Measurements from ENCODE around the gene LRRC32.

Gene LRRC32

DNA sequence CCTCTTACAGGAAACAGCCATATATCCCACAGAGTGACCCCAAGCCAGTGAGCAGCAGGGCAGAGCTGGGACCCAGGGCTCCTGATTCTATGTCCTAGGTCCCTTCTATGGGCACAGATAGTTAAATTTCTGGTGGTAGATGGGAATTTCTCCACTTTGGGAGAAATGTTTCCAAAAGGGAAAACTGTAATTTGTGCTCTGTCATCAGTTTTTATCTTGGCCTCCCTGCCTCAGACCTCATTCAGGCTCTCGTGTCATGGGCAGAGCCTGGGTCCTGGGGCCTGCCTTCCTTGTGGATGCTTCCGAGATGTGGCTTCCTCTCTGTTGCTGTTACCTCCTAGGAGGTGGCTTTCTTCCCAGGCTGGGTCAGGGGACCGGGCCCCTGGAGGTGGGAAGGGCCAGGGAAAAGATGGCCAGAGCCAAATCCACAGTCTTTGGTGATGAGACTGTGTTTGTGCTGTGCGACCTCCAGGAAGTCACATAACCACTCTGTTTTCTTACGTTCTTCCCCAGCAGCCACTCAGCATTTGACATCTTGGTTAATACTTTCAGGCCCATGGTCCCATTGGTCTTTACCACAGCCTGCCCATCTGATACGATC is 8.6 kb downstream of the LRRC32 start:
- no peak for DNase-seq

DNA sequence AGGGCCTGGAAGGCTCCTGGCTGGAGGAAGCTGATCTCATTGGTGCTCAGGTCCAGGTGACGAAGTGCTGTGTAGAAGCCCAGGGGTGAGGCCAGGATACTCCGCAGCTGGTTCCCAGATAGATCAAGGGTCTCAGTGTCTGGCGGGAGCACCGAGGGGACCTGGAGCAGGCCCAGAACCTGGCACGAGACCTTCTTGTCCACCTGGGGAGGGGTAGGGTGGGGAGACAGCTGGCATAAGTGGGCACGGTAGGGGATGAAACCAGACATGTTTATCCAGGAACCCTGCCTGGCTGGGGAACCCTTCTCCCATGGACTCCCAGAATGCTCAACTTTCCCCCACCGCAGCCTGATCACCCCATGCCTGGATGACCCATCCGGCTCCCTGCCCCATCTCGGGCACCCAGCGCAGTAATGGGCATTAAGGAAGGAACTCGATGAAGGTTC is 9.2 kb downstream of the LRRC32 start:
- DNase-seq: no peak

DNA sequence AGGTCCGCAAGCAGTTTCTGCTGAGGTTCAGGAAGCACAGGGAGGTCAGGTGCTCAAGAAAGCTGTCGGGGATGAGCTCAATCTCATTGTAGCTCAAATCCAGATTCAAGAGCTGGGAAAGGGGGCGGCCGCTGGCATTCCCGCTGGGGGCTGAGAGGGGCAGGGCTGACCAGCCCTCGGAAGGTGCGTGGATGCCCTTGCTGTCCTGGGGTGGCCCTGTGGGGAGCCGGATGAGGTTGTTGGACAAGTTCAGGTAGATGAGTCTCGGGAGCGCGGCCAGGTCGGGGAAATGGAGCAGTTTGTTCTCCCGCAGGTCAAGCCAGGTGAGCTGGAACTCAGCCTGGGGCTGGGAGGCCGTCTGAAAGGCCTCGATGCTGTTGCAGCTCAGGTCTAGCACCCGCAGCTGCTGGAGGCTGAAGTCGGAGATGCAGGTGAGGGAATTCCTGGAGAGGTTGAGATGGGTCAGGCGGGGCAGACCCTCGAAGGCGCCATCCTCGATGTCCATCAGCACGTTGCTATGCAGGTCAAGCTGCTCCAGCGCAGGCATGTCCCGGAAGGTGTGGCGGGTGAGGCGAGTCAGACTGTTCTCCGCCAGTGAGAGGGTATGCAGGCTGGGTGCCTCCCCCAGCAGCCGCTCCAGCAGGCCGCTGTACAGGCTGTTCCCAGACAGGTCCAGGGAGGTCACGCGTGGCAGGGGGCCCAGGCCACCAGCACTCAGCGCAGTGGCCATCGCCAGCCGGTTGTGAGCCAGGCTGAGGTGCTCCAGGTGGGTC is 9.8 kb downstream of the LRRC32 start:
- no peak for DNase-seq

DNA sequence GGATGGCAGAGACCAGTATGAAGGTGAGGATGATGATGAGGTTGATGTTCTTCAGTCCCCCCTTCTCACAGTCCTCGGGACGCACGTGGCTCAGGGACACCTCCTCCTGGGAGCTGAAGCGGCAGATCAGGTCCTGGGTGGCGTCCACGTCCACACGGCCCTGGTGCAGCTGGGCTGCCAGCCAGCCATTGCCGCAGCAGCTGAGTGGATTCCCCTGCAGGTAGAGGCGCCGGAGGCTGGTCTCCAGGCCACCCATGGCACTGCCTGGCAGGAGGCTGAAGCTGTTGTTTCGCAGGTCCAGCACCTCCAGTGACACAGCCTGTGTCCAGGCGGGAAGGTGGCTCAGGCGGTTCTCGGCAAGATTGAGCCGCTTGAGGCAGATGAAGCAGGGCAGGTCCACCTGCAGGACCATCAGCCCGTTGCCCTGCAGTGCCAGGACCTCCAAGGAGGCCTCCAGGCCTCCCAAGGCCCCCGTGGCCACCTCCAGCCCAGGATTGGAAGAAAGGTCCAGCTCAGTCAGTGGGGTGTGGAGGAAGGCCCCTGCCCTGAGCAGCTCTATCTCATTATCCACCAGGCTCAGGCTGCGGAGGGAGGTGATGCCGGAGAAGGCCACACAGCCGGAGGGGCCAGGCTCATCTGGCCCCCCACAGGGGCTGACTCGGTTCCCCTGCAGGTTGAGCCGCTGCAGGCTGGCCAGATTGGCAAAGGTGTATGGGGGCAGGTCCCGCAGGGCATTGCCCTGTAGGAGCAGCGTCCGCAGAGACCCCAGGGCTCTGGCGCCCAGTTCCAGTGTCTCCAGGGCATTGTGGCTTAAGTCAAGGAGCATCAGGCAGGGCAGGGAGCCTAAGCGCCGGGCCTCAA is 10.6 kb downstream of the LRRC32 start:
- DNase-seq: no peak

DNA sequence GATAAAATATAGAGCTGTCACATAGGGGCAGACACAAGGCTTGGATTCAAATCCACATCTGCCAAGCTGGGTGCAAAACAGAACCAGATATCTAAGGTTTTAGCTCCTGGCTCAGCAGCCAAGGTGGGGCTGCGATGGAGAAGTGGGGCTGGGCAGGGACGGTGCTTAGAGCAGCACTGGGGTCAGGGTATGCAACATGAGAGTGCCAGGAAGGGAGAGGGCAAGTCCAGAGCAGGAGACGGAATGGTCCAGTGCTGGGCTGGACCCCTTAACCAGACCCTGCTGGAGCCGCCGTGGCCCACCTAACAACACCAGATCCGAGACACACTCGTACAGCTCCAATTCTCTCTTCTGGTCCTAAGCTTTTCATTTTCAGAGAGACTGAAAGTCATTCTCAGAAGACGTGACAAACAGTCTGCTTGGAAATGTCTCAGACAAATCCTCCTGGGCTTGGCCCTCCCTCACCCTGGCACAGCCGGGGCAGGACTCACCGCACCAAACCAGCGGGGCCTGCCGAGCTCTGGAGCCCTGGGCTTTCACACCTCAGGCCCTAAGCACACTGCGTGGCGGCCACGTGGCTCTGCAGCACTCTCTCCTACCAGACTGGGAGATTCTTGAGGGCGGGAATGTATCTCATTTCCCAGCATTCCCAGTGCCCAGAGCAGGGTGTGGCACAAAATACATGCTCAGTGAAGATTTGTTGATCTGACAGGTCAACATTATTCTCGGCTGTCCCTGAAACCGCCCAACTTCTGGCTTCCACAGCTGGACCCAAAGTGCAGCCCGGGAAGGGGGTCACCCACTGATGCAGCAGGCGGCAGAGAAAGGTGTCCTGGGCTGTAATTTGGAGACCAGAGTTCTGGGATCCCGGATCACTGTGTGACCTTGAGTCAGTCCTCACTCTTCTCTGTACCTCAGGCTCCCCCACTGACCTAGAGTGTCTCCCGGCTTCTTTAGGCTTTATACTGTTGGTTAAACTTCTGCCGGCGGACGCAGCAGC is 11.6 kb downstream of the LRRC32 start:
- no peak for DNase-seq

DNA sequence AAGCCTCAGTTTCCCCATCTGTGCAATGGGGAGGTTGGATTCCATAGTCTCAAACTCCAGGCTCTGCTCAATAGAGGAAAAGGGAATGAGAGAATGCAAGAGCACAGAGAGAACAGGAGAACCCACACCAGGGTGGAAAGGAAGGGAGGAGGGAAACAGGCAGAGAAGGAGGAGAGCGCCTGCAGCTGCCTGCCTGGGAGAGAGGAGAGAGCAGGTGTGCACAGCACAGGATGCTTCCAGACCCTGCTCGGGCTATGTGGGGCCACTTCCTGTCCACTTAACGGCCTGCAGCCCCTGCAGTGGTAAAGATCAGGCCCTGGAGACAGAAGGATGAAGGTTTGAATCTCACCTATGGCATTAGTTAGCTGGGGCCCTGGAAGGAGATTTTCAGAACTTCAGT is 12.3 kb downstream of the LRRC32 start:
- no peak for DNase-seq

DNA sequence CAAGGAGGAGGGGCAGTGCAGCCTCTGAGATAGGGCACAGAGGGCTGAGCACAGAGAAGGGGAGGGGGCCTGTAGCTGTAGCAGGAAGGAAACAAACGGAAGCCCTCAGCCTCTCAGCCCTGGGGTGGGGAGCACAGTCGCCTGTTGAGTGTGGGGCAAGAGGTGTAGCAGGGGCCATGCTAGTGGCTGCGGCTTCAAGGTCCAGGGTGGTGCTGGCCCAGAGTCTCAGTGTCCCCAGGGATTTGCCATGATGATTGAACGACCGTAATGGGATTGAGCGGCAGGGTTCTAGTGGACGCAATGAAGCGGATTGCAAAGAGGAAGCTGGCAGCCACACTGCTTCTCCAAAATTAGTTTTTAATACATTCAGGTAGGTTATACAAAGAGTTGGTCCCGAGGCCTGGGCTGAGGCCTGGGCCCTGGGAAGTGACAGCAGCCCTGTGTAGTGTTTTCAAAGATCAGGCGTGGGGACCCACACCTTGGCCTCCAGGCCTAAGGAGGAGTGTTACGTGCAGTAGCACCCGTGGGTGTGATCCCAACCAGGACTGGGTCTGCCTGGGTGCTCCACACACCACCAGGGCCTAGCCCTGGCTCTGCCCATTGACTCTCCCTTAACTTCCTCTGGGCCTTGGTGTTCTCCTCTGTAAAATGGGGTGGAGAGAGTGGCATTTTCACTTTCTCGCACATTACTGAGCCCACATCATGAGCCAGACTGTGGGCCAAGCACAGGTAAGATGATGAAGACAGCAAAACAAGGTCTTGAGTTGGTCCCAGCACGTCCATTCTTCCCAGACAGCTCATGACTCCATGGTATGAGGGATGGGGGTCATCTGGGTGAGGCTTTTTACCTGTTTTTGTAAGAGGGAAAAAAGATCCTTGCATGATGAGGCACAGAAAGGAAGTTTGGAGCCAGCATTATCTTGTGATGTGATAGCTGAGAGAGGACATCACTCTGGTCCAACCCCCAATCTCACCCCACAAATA is 13.1 kb downstream of the LRRC32 start:
- no peak for DNase-seq

DNA sequence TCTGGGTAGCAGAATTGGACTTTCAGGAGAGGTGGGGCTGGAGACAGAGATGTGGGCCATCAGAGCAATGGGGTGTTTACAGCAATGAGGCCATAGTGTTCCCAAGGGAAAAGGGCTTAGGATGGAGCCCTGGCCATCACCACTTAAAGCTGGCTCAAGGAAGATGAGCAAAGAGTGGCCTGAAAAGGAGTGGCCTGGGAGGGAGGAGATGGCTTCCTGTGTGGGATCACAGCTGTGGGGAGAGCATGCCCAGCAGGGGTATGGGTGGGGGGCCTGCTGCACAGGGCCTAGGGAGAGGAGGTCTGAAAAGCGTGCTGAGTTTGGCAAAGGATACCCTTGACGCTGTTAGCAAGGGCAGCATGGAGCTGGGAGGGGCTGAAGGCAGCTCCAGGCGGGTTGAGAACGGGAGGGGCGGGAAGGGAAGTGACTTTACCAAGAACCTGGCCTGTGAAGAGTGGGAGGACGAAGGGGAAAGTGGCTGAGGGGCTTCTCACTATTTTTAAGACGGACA is 13.9 kb downstream of the LRRC32 start:
- DNase-seq: no peak

DNA sequence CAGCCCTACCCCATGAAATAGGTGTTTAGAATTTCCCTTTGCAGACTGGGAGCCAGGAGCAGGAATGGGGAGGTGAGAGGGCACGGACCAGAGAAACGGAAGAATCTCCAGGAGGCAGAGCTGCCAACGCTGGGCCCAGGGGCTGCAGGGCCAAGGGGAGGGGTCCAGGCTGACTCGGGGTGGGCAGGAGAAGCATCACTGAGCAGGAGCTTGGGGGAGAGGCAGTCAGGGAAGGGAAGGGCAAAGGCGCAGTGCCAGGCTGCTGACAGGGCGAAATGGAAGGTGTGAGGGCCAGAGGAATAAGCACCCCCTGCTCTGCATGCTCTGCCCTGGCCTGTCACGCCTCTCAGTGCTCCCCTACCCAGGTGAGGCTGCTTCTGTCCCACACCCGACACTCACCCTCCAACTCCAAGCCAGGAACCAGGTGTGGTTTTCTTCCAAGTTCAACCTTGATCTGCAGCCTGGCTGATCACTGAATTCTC is 14.5 kb downstream of the LRRC32 start:
- no peak for DNase-seq

DNA sequence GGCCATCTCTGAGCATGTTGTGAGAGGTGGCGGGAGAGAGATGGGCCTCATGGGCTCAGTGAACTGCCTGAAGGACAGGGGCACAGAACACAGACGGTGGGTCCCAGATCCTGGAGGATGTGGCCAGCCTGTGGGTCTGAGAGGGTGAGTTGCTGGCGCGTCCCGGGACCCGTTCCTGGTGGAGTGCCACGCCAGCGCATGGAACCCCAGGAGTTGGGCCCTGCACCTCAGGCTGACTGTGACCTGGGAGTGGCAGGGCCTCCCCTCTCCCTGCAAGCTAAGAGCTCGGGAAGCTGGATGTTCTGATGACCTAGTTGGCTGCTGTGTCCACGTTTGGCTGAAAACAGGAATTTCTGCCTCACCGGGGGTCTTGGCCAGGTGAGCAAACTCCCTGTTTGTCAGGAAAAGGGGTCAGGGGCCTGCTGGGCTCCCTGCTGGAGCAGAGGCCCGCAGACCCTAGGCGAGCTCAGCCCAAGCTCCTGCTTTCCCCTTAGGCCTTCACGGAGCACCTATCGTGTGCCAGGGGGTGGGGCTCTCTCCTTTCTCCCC is 15.0 kb downstream of the LRRC32 start:
- no peak for DNase-seq

DNA sequence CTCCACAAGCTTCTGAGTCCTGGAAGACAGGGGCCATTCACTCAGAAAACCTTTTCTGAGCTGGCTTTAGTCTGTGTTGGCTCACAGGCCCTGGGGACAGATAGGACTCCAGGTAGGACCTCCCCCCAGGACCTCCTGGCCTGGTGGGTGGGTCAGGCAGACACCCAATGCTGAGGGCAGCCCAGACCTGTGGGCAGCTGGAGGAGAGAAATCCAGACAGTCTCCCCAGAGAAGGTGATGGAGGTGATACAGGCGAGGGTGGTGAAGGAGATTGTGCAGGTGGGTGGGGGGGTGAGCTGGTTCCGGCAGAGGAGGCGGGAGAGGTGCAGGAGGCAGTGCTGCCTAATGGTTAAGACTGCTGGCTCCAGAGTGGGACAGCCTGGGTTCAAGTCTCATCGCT is 15.6 kb downstream of the LRRC32 start:
- no peak for DNase-seq

DNA sequence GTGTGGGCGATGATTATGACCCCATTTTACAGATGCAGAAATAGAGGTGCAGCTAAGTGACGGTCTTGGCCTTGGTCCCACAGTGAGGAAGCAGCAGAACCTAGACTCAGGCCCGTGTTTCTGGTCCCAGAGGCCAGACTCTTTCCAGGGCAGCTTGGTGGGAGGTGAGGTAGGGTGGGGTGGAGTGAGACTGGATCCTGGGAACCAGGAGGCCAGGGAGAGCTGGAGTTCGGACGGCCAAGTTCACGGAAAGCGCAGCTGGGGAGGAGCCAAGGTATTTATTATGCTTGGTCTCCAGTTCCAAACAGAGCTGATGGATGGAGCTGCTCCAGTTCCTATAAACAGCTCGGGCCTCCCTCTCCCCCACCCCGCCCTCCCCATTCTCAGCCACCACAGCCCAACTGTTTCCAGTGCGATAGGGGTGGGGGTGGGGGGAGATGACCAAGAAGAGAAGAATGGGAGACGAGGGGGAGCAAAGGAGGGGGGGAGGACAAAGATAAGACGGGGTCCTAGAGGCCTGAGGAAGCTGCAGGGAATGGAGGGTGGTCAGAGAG is 16.2 kb downstream of the LRRC32 start:
- DNase-seq: no peak

DNA sequence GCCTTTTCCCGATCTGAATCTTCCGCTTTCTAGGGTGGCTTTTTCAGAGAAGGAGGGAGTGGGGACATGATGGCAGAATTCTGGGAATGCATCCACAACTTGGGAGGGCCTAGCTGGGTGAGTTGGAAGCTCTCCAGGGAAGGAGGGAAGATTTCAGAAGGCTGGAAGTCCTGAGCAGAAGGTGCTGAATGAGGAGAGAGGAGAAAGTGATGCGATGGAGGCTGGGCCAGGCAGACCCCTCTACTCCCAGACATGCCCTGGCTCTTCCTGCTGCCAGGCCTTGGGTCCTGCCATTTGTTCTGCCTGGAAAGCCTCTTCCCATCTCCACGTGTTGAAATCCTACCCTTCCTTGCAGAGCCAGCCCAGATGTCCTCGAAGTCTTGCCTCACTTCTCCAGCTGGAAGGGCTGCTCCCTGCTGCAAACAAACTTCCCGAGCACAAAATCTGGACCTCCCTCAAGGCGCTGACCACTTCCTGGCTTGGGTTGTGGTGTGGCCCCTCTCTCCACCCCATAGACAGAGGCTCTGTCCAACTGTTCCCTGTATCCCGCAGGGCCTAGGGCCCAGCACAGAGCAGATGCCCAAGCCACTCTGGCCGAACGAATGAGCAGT is 16.8 kb downstream of the LRRC32 start:
- DNase-seq: no peak

DNA sequence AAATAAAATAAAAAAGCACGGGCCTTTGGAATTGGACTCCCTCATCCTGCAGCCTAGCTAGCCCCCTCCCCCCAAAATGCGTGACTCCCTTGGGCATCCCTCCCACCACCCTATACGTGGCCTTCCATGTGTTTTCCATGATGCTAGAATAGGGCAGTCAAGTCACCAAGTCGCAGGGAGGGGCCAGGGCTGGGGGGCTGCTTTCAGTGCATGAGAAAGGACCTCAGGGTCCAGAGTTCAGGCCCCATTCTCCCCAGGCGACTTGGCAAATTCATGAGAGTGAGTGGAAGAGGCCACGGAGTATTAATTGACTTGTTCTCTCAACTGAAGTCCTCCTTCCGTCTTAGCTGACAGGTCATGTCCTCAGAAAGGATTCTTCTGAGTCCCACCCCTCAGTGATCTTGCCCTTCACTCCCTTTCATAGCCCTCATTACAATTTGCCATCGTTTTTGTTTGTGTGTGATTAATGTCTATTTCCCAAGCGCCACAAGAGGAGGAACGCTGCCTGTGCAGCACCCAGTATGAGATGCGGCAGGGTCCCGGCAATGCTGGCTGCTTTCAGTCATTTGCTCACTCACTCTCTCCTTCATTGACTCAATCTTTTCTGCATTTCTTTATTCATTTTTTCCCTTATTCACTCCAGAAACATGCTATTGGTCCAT is 17.4 kb downstream of the LRRC32 start:
- no peak for DNase-seq

DNA sequence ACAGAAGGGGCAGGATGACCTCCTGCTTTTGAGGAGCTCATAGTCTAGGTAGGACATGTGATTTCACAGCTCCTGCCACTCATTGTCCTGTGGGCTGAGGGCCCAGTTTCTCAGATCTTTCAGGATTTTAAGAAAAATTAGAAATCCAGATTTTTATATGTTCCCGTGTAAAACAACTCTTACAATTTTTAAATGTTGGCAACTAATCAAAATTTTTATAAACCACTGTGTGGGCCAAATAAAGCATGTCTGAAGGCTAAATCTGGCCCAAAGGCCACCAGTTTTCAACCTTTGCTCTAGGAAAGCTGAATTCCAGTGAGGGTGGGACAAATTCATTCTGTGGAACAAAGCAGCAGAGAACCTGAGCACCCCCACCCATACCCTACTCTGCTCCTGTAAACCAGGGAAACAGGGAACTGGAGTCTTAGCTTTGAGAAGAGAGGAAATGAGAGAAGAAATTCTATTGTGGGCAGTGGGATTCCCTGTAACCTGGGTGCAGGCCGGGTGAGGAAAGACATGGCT is 20.6 kb downstream of the LRRC32 start:
- DNase-seq: no peak

DNA sequence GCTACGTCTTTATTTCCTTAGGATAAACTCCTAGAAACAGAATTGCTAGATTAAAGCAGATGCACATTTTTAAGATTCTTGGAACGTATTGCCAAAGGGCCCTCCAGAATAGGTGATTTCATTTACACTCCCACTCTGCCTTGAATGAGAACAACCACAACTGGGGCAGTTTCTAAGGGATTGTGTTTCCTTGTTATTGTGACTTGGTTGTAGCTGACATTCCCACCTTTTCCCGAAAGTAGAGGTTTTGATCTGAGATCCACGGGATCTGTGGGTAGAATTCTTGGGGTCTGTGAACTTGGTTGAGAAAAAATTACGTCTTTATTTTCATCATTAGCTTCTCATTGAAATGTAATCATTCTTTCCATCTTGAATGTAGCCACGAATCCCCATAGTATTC is 21.5 kb downstream of the LRRC32 start:
- no peak for DNase-seq

DNA sequence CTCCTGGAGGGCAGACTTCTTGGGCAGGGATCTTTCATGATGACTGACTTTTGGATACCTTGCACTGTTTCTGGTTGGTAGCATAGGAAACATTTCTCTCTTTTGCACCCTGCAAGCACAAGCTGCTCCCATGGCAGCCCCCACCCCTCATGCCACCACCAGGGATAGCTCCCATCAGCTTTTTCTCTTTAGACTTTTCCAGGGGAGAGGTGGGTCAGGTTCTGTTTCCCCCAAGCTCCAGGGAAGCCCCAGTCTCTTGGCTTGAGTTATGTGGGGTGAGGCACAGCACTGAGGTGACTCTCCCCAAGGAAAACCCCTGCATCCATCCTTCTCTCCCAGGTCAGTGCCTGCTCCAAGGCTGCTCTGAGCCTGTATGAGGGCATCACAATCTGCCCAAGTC is 22.5 kb downstream of the LRRC32 start:
- no peak for DNase-seq

DNA sequence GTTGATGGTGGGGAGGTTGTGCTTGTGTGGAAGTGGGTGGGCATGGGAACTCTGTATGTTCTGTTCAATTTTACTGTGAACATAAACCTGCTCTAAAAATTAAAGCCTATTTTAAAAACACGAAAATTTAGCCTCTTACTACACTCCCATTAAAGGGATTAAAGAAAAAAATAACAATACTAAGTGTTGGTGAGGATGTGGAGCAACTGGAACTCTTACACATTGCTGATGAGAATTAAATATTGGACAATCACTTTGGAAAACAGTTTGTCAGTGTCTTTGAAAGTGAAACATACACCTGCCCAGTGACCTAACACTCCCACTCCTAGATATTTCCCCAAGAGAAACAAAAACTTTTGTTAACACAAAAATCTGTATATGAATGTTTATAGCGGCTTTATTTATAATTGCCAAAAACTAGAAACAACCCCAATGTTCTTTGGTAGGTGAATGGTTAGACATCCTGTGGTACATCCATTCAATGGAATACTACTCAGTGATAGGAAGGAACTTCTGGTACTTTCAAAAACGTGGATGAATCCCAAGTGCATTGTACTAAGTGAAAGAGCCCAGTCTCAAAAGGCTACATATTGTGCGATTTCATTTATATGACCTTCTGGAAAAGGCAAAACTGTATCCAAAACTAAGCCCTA is 23.5 kb downstream of the LRRC32 start:
- DNase-seq: no peak

Data from hippocampal formation (tissue), 2 donors.